ENCODE measurements around the gene GTF2H4. TPM values are rescaled to one million over a fixed set of nuclear protein-coding genes. Genes with fewer than 3 reads are reported as not detected.

GTF2H4 gene
- total and polyA plus RNA-seq, 10 of the 15 experiments (the other 5 are each of a cell fraction or from before 2014, with no cell fraction given), result 1.1 to 43.8 (median 18.9) TPM

DNA sequence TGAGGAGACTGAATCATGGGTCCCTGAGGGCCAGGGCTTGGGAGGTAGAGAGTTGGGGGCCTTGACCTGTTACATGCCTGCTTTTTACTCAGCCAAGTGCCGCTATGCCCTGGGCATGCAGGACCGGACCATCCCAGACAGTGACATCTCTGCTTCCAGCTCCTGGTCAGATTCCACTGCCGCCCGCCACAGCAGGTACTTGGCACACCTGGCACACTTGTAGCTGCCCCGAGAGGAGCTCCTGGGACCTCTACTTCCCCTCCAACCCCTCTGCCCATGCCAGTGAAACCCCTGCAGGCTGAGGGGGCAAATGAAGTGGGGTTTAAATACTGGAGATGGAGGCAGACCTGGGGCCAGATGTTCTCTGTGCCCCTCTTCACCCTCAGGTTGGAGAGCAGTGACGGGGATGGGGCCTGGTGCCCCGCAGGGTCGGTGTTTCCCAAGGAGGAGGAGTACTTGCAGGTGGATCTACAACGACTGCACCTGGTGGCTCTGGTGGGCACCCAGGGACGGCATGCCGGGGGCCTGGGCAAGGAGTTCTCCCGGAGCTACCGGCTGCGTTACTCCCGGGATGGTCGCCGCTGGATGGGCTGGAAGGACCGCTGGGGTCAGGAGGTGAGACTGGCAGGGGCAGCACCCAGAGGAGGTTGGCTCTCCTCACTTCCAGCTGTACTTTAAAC is 19.1 kb upstream of the GTF2H4 start:
- POLR2A ChIA-PET, result interaction anchor here (0.9 to 1.8 kb wide), 2 partner anchors 19 to 25 kb away, joined by 4 to 5 read pairs; partner anchors contain the start of genes GTF2H4 and VARS2
- SMC1A ChIA-PET (ENCODE audit: uncharacterized antibody, unreplicated experiment), result interaction anchor here (1.2 to 2.0 kb wide), 3 partner anchors 25 to 60 kb away, joined by 3 to 6 read pairs (median 4); partner anchors contain the start of gene VARS2
- Histone ChIP-seq H3K9me3 (replicated peaks; ENCODE audit: control insufficient read depth, insufficient read depth, low read length) (no peaks in the 10 kb centered on the region), H3K27ac (ENCODE audit: control insufficient read depth, insufficient read depth) (no peak overlapping the region), H3K27me3 (replicated peaks in 1 of 2; ENCODE audit: control insufficient read depth in 2 of 2, insufficient read depth in 2 of 2, low read length in 1 of 2) (no peaks in the 10 kb centered on the region), H3K9ac (ENCODE audit: control insufficient read depth, insufficient read depth, low read length) (no peak overlapping the region), H3K4me1 (ENCODE audit: control insufficient read depth, insufficient read depth, low read length) (peaks cover 16% of the 10 kb centered on the region), H2AFZ (ENCODE audit: control insufficient read depth, low read depth, low read length) (no peak overlapping the region), H3K79me2 (ENCODE audit: control insufficient read depth, insufficient read depth, low read length) (peaks cover 10% of the 10 kb centered on the region), H3K4me3 (no peak overlapping the region), H4K20me1 (ENCODE audit: control insufficient read depth, insufficient read depth) (no peaks in the 10 kb centered on the region), H3K4me2 (ENCODE audit: control insufficient read depth, insufficient read depth) (no peak overlapping the region), H3K36me3 (ENCODE audit: control insufficient read depth in 2 of 2, insufficient read depth in 2 of 2, low read length in 1 of 2) (peaks cover 0 to 6% of the 10 kb centered on the region in 2 experiments; a peak in 3 of 4 replicates)
- BruUV-seq (replicated peaks), result no TSS peak
- intact Hi-C loops (cut with micrococcal nuclease; ENCODE audit: unreplicated experiment), result no loop called here
- FAIRE-seq, result no peak
- in situ Hi-C loops (cut with MboI), result no loop called here
- RAD21 ChIA-PET (ENCODE audit: unreplicated experiment), result interaction anchor here (3.1 kb wide), 1 partner anchor 25 kb away, joined by 18 read pairs; the partner anchor contains the start of gene VARS2
- WGBS (ENCODE audit: insufficient coverage, insufficient replicate concordance, low lambda C conversion rate, missing lambda C conversion rate), result 74% methylated on average over 18 of the region's 18 CpGs
- CTCF ChIA-PET, result interaction anchor here (1.0 to 2.5 kb wide), 6 partner anchors 21 to 198 kb away, joined by 3 to 8 read pairs (median 4); partner anchors contain the start of gene VARS2
- TF ChIP-seq YY1 (IDR thresholded peaks at IDR 0.05; ENCODE audit: low read depth, low read length) (no peak), MYB (IDR thresholded peaks at IDR 0.05; ENCODE audit: borderline replicate concordance, low read depth, low read length) (no peak), CBX5 (IDR thresholded peaks at IDR 0.05; ENCODE audit: low read depth) (no peak), RCOR1 (conservative IDR thresholded peaks at IDR 0.05; ENCODE audit: low read depth, low read length) (no peak), ZNF24 (IDR thresholded peaks at IDR 0.05) (no peak), MEF2A (IDR thresholded peaks at IDR 0.05; ENCODE audit: insufficient read depth, low read depth, low read length) (no peak), IKZF1 (conservative IDR thresholded peaks at IDR 0.05) (no peak), TCF12 (IDR thresholded peaks at IDR 0.05; ENCODE audit: low read depth, low read length) (no peak), CREB1 (IDR thresholded peaks at IDR 0.05; ENCODE audit: low read depth) (no peak), CBX3 (IDR thresholded peaks at IDR 0.05; ENCODE audit: borderline replicate concordance, low read depth) (no peak), PML (IDR thresholded peaks at IDR 0.05; ENCODE audit: low read length) (no peak)
- TF ChIP-seq, protein P1, sequence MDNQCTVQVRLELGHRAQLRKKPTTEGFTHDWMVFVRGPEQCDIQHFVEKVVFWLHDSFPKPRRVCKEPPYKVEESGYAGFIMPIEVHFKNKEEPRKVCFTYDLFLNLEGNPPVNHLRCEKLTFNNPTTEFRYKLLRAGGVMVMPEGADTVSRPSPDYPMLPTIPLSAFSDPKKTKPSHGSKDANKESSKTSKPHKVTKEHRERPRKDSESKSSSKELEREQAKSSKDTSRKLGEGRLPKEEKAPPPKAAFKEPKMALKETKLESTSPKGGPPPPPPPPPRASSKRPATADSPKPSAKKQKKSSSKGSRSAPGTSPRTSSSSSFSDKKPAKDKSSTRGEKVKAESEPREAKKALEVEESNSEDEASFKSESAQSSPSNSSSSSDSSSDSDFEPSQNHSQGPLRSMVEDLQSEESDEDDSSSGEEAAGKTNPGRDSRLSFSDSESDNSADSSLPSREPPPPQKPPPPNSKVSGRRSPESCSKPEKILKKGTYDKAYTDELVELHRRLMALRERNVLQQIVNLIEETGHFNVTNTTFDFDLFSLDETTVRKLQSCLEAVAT (IDR thresholded peaks at IDR 0.05), result no peak
- TF ChIP-seq, protein P2, sequence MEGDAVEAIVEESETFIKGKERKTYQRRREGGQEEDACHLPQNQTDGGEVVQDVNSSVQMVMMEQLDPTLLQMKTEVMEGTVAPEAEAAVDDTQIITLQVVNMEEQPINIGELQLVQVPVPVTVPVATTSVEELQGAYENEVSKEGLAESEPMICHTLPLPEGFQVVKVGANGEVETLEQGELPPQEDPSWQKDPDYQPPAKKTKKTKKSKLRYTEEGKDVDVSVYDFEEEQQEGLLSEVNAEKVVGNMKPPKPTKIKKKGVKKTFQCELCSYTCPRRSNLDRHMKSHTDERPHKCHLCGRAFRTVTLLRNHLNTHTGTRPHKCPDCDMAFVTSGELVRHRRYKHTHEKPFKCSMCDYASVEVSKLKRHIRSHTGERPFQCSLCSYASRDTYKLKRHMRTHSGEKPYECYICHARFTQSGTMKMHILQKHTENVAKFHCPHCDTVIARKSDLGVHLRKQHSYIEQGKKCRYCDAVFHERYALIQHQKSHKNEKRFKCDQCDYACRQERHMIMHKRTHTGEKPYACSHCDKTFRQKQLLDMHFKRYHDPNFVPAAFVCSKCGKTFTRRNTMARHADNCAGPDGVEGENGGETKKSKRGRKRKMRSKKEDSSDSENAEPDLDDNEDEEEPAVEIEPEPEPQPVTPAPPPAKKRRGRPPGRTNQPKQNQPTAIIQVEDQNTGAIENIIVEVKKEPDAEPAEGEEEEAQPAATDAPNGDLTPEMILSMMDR (IDR thresholded peaks at IDR 0.05 in 2 of 3, conservative IDR thresholded peaks at IDR 0.05 in 1 of 3; ENCODE audit: control insufficient read depth in 2 of 3, extremely low read depth in 1 of 3, insufficient read depth in 1 of 3, low read depth in 3 of 3, low read length in 3 of 3), result no peak
- TF ChIP-seq, protein P3, sequence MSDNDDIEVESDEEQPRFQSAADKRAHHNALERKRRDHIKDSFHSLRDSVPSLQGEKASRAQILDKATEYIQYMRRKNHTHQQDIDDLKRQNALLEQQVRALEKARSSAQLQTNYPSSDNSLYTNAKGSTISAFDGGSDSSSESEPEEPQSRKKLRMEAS (IDR thresholded peaks at IDR 0.05; ENCODE audit: low read depth, low read length), result no peak
- TF ChIP-seq, protein P4, sequence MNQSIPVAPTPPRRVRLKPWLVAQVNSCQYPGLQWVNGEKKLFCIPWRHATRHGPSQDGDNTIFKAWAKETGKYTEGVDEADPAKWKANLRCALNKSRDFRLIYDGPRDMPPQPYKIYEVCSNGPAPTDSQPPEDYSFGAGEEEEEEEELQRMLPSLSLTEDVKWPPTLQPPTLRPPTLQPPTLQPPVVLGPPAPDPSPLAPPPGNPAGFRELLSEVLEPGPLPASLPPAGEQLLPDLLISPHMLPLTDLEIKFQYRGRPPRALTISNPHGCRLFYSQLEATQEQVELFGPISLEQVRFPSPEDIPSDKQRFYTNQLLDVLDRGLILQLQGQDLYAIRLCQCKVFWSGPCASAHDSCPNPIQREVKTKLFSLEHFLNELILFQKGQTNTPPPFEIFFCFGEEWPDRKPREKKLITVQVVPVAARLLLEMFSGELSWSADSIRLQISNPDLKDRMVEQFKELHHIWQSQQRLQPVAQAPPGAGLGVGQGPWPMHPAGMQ (IDR thresholded peaks at IDR 0.05; ENCODE audit: borderline replicate concordance), result no peak
- DNase-seq (ENCODE audit: low read depth, low spot score), result no peak
- ATAC-seq, result no peak
